Stimulated activated CD4-positive, alpha-beta T cell treated with anti-CD3 and anti-CD28 coated beads, Interleukin-4, amount 100 ng/mL, for 48 hours (primary cell): Measurements from ENCODE around the gene TNPO3.
"Not testable (repeated sequence)": the region's sequence is repeated elsewhere in the genome, so short reads cannot be mapped to it uniquely, and the experiment has no call there.

Experiments used
- DNase-seq, 2 donors: peaks; one replicate each; pipeline ENCODE4 v3.0.0-alpha.2; 2020; ENCODE audit warnings: low read depth in 2 of 2

TNPO3 gene

GRCh38 chr7:129014501-129015101 is 40.3 kb downstream of the TNPO3 start:
- no peak for DNase-seq

- DNase-seq = no peak
Measured at GRCh38 chr7:129013048-129013724, 41.7 kb downstream of the TNPO3 start.

- DNase-seq = no peak
Measured at GRCh38 chr7:129012641-129013040, 42.3 kb downstream of the TNPO3 start.

- no peak for DNase-seq
Measured at GRCh38 chr7:129010075-129010474, 44.8 kb downstream of the TNPO3 start.

- no peak for DNase-seq
Measured at GRCh38 chr7:129009437-129009836, 45.5 kb downstream of the TNPO3 start.

GRCh38 chr7:129008645-129009414 is 46.1 kb downstream of the TNPO3 start:
- no peak for DNase-seq

GRCh38 chr7:129007572-129007971 is 47.3 kb downstream of the TNPO3 start:
- DNase-seq = no peak

- no peak for DNase-seq
Measured at GRCh38 chr7:129006636-129007414, 48.1 kb downstream of the TNPO3 start.

GRCh38 chr7:129005186-129005585 is 49.7 kb downstream of the TNPO3 start:
- DNase-seq = no peak

- no peak for DNase-seq
Measured at GRCh38 chr7:128997181-128997580, 57.7 kb downstream of the TNPO3 start.

GRCh38 chr7:128994560-128994959 is 60.4 kb downstream of the TNPO3 start:
- not testable (repeated sequence) for DNase-seq

GRCh38 chr7:128993419-128993818 is 61.5 kb downstream of the TNPO3 start:
- no peak for DNase-seq

GRCh38 chr7:128989961-128990360 is 65.0 kb downstream of the TNPO3 start:
- no peak for DNase-seq

- DNase-seq = no peak
Measured at GRCh38 chr7:128988372-128988771, 66.5 kb downstream of the TNPO3 start.

- no peak for DNase-seq
Measured at GRCh38 chr7:128986609-128987008, 68.3 kb downstream of the TNPO3 start.

- DNase-seq = no peak
Measured at GRCh38 chr7:128985660-128986059, 69.3 kb downstream of the TNPO3 start.

- DNase-seq = no peak
Measured at GRCh38 chr7:128982105-128982504, 72.8 kb downstream of the TNPO3 start.

GRCh38 chr7:128974241-128974934 is 80.5 kb downstream of the TNPO3 start:
- DNase-seq = no peak

- DNase-seq = no peak
Measured at GRCh38 chr7:128968624-128969023, 86.3 kb downstream of the TNPO3 start.

GRCh38 chr7:128963327-128963757 is 91.6 kb downstream of the TNPO3 start:
- peak in 1 of 2 donors; percentile 40 for DNase-seq

- no peak for DNase-seq
Measured at GRCh38 chr7:128962899-128963298, 92.0 kb downstream of the TNPO3 start.
